Left lung (tissue), 10 donors: Measurements from ENCODE around the gene PLCD4. TPM values are rescaled to one million over a fixed set of nuclear protein-coding genes. Genes with fewer than 3 reads are reported as not detected.
A peak's percentile ranks its signal among the peaks of the same experiment; 100 is the strongest.

Source experiments
- ATAC-seq: fragments of 200-7000 bp; cut with Tn5 transposase; one replicate; pipeline ENCODE4 v1.9.1; 2020; ENCODE audit warnings: moderate library complexity
- DNase-seq, 4 donors: peaks; one replicate each; pipeline ENCODE4 v3.0.0-alpha.2; 2013 to 2020
- H3K27ac ChIP-seq, 2 donors: fragments of 200-600 bp; sonication (generic) in 1 of 2; one replicate each; pipeline versions ENCODE4 v1.5.0 to v1.8.0; 2020 to 2021
- H3K27me3 ChIP-seq, 2 donors: fragments of 200-600 bp; sonication (generic) in 1 of 2; one replicate each; pipeline versions ENCODE4 v1.5.0 to v1.8.0; 2020 to 2021
- H3K36me3 ChIP-seq, 2 donors: fragments of 200-600 bp; sonication (generic) in 1 of 2; one replicate each; pipeline versions ENCODE4 v1.5.0 to v1.8.0; 2020 to 2021
- H3K4me1 ChIP-seq, 2 donors: fragments of 200-600 bp; one replicate each; pipeline ENCODE4 v1.8.0; 2021
- H3K4me3 ChIP-seq, 2 donors: fragments of 200-600 bp; sonication (generic) in 1 of 2; one replicate each; pipeline versions ENCODE4 v1.5.0 to v1.8.0; 2020 to 2021; ENCODE audit warnings: mild to moderate bottlenecking in 1 of 2
- H3K9me3 ChIP-seq, 2 donors: fragments of 200-600 bp; sonication (generic) in 1 of 2; one replicate each; pipeline versions ENCODE4 v1.5.0 to v1.8.0; 2020 to 2021
- intact Hi-C, 2 donors: fragments of 100-400 bp; cut with DNase I; formaldehyde crosslinking; loops; one replicate each; pipeline versions ENCODE4 v1.11.2 to v1.14.2; 2022
- polyA plus RNA-seq, 6 donors: library from polyadenylated mRNA; unstranded; fragments of 120-200 nt; gene quantifications; one replicate each; pipeline ENCODE4 v1.2.1, GENCODE V29; 2013; ENCODE audit not compliant: insufficient read length in 6 of 6
- total RNA-seq, 2 donors: library from RNA; stranded (reverse); fragmentation: NEBNext Ultra II Directional; extraction: Animal tissue kit (Norgen Biotek cat#: 25700); gene quantifications; one replicate each; pipeline ENCODE4 v1.2.1, GENCODE V29; 2021
- TF ChIP-seq, protein P1 (sequence below), 2 donors: fragments of 200-600 bp; sonication (generic) in 1 of 2; IDR thresholded peaks; one replicate each; pipeline versions ENCODE4 v1.5.0 to v1.8.0; 2021; ENCODE audit warnings: antibody characterized with exemption in 2 of 2
- donor health status: DM: no; HTN: yes; CAD: no.
- donor health status: DM: no; HTN: no; CAD: no.

Gene PLCD4
- total and polyA plus RNA-seq, 8 donors, result 0.89 to 13.5 (median 10.5) TPM

DNA sequence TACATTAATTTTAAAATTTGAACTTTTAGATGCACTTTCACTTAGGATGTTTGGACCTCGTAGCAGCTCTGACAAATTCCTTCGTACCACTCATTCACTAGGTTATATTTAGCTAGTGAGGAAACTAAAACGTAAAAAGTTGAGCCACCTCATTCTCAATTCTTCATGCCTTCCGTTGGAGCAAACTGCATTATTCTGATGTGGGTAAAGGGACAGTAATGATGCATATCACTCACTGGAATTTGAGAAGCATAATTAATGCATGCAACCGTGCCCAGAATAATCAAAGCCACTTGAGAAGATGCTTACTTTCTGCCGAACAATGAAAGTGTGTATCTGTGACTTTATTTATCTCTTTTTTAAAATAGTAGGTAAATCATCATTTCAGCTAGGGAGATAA, 36.8 kb upstream of the PLCD4 start:
- intact Hi-C loops, result no loop called here
- TF ChIP-seq, protein P1, sequence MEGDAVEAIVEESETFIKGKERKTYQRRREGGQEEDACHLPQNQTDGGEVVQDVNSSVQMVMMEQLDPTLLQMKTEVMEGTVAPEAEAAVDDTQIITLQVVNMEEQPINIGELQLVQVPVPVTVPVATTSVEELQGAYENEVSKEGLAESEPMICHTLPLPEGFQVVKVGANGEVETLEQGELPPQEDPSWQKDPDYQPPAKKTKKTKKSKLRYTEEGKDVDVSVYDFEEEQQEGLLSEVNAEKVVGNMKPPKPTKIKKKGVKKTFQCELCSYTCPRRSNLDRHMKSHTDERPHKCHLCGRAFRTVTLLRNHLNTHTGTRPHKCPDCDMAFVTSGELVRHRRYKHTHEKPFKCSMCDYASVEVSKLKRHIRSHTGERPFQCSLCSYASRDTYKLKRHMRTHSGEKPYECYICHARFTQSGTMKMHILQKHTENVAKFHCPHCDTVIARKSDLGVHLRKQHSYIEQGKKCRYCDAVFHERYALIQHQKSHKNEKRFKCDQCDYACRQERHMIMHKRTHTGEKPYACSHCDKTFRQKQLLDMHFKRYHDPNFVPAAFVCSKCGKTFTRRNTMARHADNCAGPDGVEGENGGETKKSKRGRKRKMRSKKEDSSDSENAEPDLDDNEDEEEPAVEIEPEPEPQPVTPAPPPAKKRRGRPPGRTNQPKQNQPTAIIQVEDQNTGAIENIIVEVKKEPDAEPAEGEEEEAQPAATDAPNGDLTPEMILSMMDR (IDR thresholded peaks at IDR 0.05), result no peak
- Histone ChIP-seq H3K27ac (peak overlapping the region in 1 of 2 donors; percentile 88), H3K27me3 (no peaks in the 10 kb centered on the region), H3K4me1 (peaks cover 24 to 50% of the 10 kb centered on the region in 2 donors), H3K4me3 (peak overlapping the region in 1 of 2 donors; percentile 92), H3K9me3 (no peaks in the 10 kb centered on the region), H3K36me3 (peaks cover 0 to 40% of the 10 kb centered on the region in 2 donors)
- no peak for DNase-seq
- ATAC-seq, result no peak

DNA sequence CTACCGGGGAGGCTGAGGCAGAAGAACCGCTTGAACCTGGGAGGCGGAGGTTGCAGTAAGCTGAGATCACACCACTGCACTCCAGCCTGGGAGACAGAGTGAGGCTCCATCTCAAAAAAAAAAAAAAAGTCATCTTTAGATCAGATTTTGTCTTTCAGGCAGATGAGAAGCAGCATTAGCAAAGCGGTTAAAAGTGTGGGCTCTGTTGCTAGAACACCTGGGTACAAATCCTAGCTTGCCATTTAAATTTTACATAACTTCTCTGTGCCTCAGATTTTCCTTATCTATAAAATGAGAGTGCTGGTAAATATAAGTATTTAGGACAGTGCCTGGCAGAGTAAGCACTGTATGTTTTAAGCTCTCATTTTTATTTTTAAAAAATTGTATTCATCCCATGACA, 30.8 kb upstream of the PLCD4 start:
- TF ChIP-seq, protein P1 (IDR thresholded peaks at IDR 0.05), result no peak
- Histone ChIP-seq H3K4me1 (peaks cover 0 to 14% of the 10 kb centered on the region in 2 donors), H3K27me3 (no peaks in the 10 kb centered on the region), H3K27ac (no peak overlapping the region), H3K36me3 (peaks cover 0 to 61% of the 10 kb centered on the region in 2 donors), H3K9me3 (no peaks in the 10 kb centered on the region), H3K4me3 (no peak overlapping the region)
- DNase-seq (no peak), ATAC-seq (no peak)
- intact Hi-C loops, result no loop called here

DNA sequence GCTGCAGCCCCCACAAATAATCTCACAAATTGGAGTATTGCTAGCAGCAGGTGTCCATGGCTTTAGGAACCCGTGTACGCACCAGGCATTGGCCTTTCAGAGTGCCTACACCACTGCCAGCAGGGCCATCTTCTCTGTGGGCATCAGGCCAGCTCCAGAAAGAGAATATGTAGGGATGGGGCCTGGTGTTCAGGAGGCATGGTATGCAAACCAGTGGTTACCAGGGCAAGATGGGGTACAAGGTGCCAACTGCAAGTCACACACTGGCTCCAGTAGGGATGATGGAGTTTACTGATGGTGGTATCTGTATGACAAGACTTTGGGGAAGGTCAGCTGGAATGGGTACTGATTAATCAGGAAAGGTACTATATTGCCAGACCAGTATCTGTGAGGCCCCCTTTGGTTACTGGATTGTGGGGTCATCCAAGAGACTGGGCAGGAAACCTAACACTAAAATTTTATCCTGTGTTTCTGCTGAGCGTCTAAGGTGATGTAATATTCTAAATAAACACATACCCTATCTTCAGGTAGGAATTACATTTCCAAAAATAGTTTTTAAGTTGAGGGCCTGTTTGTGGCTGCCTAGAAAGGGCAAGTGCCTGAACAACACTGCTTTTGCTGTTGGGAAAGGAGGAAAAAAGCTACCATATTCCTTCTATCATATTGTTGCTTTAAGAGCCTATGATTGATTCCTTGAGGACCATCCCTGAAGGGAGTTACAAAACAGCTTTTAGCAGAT, 30.0 kb upstream of the PLCD4 start:
- Histone ChIP-seq H3K27ac (no peak overlapping the region), H3K4me1 (peaks cover 0 to 10% of the 10 kb centered on the region in 2 donors), H3K27me3 (no peaks in the 10 kb centered on the region), H3K36me3 (peaks cover 0 to 61% of the 10 kb centered on the region in 2 donors), H3K4me3 (no peak overlapping the region), H3K9me3 (no peaks in the 10 kb centered on the region)
- TF ChIP-seq, protein P1 (IDR thresholded peaks at IDR 0.05), result no peak
- ATAC-seq, result peak; percentile 79
- no peak for DNase-seq
- intact Hi-C loops, result no loop called here

DNA sequence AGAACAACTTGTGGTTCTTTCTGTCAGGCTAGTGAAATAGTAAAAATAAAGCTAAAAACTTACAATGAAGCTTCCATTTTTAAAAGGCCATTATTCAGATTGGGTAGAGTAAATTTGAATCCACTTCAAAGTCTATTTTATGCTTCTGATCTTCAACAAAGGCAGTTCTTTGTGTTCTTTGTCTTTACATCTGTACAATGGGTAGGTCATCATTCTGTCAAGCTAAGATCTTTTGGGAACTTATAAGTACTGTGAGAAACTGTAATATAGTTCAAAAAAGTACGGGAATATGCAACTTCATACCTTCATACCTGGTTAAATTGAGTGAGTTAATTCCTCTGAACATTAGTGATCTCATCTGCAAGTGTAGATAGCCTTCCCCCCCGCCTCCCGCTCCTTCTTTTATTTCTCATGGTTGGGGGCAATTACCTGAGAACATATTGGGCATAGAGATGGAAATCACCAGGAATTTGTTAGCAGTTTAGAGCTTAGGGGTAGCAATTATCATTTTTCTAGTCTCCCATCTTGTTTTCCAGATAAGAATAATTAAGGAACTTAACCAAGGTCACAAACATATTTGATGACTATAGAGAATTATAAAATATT, 29.3 kb upstream of the PLCD4 start:
- Histone ChIP-seq H3K36me3 (peaks cover 0 to 59% of the 10 kb centered on the region in 2 donors), H3K27me3 (no peaks in the 10 kb centered on the region), H3K27ac (no peak overlapping the region), H3K4me3 (no peak overlapping the region), H3K9me3 (no peaks in the 10 kb centered on the region), H3K4me1 (peaks cover 0 to 8% of the 10 kb centered on the region in 2 donors)
- no peak for ATAC-seq
- no peak for DNase-seq
- intact Hi-C loops, result no loop called here
- TF ChIP-seq, protein P1 (IDR thresholded peaks at IDR 0.05), result no peak

DNA sequence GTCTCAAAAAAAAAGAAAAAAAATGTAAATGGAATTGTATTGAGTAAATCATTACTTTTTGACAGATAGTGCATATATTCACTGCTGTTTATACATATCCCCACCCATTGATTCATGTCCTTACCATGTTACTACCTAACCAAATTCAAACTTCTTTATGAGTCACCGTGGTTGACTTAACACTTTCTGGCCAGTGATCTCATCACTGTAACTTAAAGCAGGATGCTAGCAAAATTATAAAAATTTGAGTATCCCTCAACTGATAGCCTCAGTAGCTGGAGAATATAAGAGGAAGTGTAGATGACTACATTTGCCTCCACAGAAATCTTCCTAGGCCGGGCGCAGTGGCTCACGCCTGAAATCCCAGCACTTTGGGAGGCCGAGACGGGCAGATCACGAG, 25.6 kb upstream of the PLCD4 start:
- intact Hi-C loops, result no loop called here
- Histone ChIP-seq H3K27ac (no peak overlapping the region), H3K9me3 (no peaks in the 10 kb centered on the region), H3K4me1 (peaks cover 0 to 8% of the 10 kb centered on the region in 2 donors), H3K36me3 (peaks cover 0 to 72% of the 10 kb centered on the region in 2 donors), H3K27me3 (no peaks in the 10 kb centered on the region), H3K4me3 (no peak overlapping the region)
- TF ChIP-seq, protein P1 (IDR thresholded peaks at IDR 0.05), result no peak
- DNase-seq (no peak), ATAC-seq (no peak)
